NB4 (cell line): ENCODE measurements around the gene TBC1D22A.

Source experiments
- MYC ChIP-seq: IDR thresholded peaks from 2 replicates; pipeline ENCODE4 v1.6.1; 2011; ENCODE audit warnings: low read depth, low read length
- POLR2A ChIP-seq: IDR thresholded peaks from 2 replicates; pipeline ENCODE4 v1.6.1; 2011; ENCODE audit warnings: mild to moderate bottlenecking; ENCODE audit not compliant: insufficient read length; ENCODE audit errors: extremely low read depth
- TF ChIP-seq, protein P1 (sequence below): IDR thresholded peaks from one replicate; pipeline ENCODE4 v1.5.1; 2012; ENCODE audit warnings: low read depth, low read length

DNA sequence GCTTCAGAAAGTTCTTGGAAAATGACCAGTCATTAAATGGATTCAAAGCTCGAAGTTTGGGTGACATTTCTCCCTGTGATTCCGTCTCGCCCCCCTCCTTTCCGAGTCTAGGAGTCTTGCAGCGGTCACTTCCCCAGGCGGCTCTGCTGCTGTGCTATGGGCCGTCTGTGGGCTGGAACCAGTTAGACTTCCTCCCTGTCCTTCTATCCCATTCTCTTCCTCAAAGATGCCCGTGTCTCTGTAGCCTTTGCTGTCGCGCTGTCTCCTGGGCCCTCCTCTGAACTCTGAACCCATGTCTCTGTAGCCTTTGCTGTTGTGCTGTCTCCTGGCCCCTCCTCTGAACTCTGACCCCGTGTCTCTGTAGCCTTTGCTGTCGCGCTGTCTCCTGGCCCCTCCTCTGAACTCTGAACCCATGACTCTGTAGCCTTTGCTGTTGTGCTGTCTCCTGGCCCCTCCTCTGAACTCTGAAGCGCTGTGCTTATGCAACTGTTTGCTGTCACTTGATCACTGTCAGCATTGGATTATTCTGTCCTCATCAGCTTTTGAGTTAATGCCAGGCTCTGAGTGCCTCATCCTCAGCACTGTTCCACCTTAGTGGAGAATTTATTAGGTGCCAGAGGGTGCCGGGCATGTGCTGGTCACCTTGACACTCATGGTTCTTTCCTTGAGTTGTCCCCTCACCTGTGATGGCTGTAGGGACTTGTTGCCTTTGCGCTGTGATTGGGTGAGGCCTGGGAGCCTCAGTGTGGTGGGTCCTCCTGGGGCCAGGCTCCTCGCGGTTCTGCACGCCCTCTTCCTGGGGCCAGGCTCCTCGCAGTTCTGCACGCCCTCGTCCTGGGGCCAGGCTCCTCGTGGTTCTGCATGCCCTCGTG is 173.3 kb downstream of the TBC1D22A start:
- TF ChIP-seq, protein P1, sequence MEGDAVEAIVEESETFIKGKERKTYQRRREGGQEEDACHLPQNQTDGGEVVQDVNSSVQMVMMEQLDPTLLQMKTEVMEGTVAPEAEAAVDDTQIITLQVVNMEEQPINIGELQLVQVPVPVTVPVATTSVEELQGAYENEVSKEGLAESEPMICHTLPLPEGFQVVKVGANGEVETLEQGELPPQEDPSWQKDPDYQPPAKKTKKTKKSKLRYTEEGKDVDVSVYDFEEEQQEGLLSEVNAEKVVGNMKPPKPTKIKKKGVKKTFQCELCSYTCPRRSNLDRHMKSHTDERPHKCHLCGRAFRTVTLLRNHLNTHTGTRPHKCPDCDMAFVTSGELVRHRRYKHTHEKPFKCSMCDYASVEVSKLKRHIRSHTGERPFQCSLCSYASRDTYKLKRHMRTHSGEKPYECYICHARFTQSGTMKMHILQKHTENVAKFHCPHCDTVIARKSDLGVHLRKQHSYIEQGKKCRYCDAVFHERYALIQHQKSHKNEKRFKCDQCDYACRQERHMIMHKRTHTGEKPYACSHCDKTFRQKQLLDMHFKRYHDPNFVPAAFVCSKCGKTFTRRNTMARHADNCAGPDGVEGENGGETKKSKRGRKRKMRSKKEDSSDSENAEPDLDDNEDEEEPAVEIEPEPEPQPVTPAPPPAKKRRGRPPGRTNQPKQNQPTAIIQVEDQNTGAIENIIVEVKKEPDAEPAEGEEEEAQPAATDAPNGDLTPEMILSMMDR, result no peak
- no peak for TF ChIP-seq MYC
- no peak for TF ChIP-seq POLR2A
